GM12874 (cell line): ENCODE results near the gene ADAMTSL3.
A peak's percentile ranks its signal among the peaks of the same experiment; 100 is the strongest.

Experiments
- CTCF ChIP-seq: IDR thresholded peaks from 2 replicates; pipeline ENCODE4 v1.5.1; 2011; ENCODE audit warnings: low read depth, mild to moderate bottlenecking, control low read depth, low read length, moderate library complexity; ENCODE audit not compliant: insufficient read depth

Gene ADAMTSL3

GRCh38 chr15:83982748-83983147, 328.8 kb downstream of the ADAMTSL3 start:
- TF ChIP-seq CTCF, result no peak

- no peak for TF ChIP-seq CTCF
Observed at GRCh38 chr15:83983634-83984458, 329.9 kb downstream of the ADAMTSL3 start.

GRCh38 chr15:83984601-83985000, 330.7 kb downstream of the ADAMTSL3 start:
- TF ChIP-seq CTCF, result no peak

- TF ChIP-seq CTCF, result no peak
Observed at GRCh38 chr15:83991163-83991562, 337.2 kb downstream of the ADAMTSL3 start.

- TF ChIP-seq CTCF, result no peak
Observed at GRCh38 chr15:83992324-83993031, 338.6 kb downstream of the ADAMTSL3 start.

GRCh38 chr15:83993591-83993990, 339.7 kb downstream of the ADAMTSL3 start:
- TF ChIP-seq CTCF, result 0 out of 2 replicates have a peak, but pooled peaks have one; percentile 17

- no peak for TF ChIP-seq CTCF
Observed at GRCh38 chr15:83998486-83998885, 344.6 kb downstream of the ADAMTSL3 start.
